Loucy (cell line): Measurements from ENCODE around the gene PTPN3.

Source experiments
- H2AFZ ChIP-seq: fragments of 200-600 bp; sonication (generic); 2 replicates; pipeline ENCODE4 v1.6.0; 2016; ENCODE audit warnings: antibody characterized with exemption, mild to moderate bottlenecking, low read length, moderate library complexity
- H3F3A ChIP-seq: fragments of 200-600 bp; 2 replicates; pipeline ENCODE4 v1.6.0; 2016; ENCODE audit warnings: antibody characterized with exemption, low read depth, mild to moderate bottlenecking
- H3K27me3 ChIP-seq: fragments of 200-600 bp; sonication (generic); 2 replicates; pipeline ENCODE4 v1.6.1; 2014; ENCODE audit warnings: low read length, mild to moderate bottlenecking; ENCODE audit not compliant: insufficient read depth, poor library complexity, severe bottlenecking
- H3K36me3 ChIP-seq: fragments of 200-600 bp; sonication (generic); 2 replicates; pipeline ENCODE4 v1.6.1; 2016; ENCODE audit warnings: low read length; ENCODE audit not compliant: insufficient read depth
- H3K4me1 ChIP-seq: fragments of 200-600 bp; sonication (generic); 2 replicates; pipeline ENCODE4 v1.5.1; 2014; ENCODE audit warnings: low read length, mild to moderate bottlenecking; ENCODE audit not compliant: insufficient read depth, poor library complexity, severe bottlenecking
- H3K4me2 ChIP-seq: fragments of 200-600 bp; sonication (generic); 2 replicates; pipeline ENCODE4 v1.6.0; 2014; ENCODE audit warnings: antibody characterized with exemption, low read length, low read depth, mild to moderate bottlenecking; ENCODE audit not compliant: poor library complexity, severe bottlenecking
- H3K4me3 ChIP-seq: fragments of 200-600 bp; sonication (generic); 2 replicates; pipeline ENCODE4 v1.5.1; 2014; ENCODE audit warnings: low read length, mild to moderate bottlenecking, mixed read lengths; ENCODE audit not compliant: poor library complexity, severe bottlenecking
- H3K79me2 ChIP-seq: fragments of 200-600 bp; sonication (generic); 2 replicates; pipeline ENCODE4 v1.6.1; 2014; ENCODE audit warnings: low read length; ENCODE audit not compliant: insufficient read depth
- H3K9ac ChIP-seq: fragments of 200-600 bp; sonication (generic); 2 replicates; pipeline ENCODE4 v1.6.0; 2014; ENCODE audit warnings: mild to moderate bottlenecking, low read depth, low read length, moderate library complexity; ENCODE audit not compliant: poor library complexity, severe bottlenecking
- H3K9me2 ChIP-seq: fragments of 200-600 bp; sonication (generic); replicated peaks from 2 replicates; pipeline ENCODE4 v1.6.1; 2016; ENCODE audit warnings: low read depth, low read length, mixed read lengths
- H3K9me3 ChIP-seq: fragments of 200-600 bp; sonication (generic); 2 replicates; pipeline ENCODE4 v1.6.1; 2014; ENCODE audit warnings: mild to moderate bottlenecking, antibody characterized with exemption, low read length, low read depth; ENCODE audit not compliant: insufficient read depth
- H4K20me1 ChIP-seq: fragments of 200-600 bp; sonication (generic); 2 replicates; pipeline ENCODE4 v1.6.0; 2014; ENCODE audit warnings: antibody characterized with exemption, low read length, mild to moderate bottlenecking; ENCODE audit not compliant: insufficient read depth, poor library complexity, severe bottlenecking
- CTCF ChIP-seq: fragments of 200-600 bp; sonication (generic); conservative IDR thresholded peaks from 2 replicates; pipeline ENCODE4 v1.5.1; 2014; ENCODE audit warnings: mild to moderate bottlenecking, antibody characterized with exemption, low read length
- EZH2phosphoT487 ChIP-seq: fragments of 200-600 bp; IDR thresholded peaks from 2 replicates; pipeline ENCODE4 v1.6.1; 2018; ENCODE audit warnings: antibody characterized with exemption, mild to moderate bottlenecking, moderate library complexity, borderline replicate concordance

Gene PTPN3

GRCh38 chr9:109487247-109487646 is 10.9 kb downstream of the PTPN3 start:
- H4K20me1 ChIP-seq, result no peaks in the 10 kb centered on the region
- H3K79me2 ChIP-seq, result no peaks in the 10 kb centered on the region
- H3K27me3 ChIP-seq, result peaks cover 14% of the 10 kb centered on the region
- H3K4me1 ChIP-seq, result no peaks in the 10 kb centered on the region
- no peak overlapping the region for H3K9ac ChIP-seq
- no peaks in the 10 kb centered on the region for H3K36me3 ChIP-seq
- no peak for TF ChIP-seq CTCF
- no peak for TF ChIP-seq EZH2phosphoT487
- no peak overlapping the region for H2AFZ ChIP-seq
- H3F3A ChIP-seq, result no peaks in the 10 kb centered on the region
- H3K4me2 ChIP-seq, result no peak overlapping the region
- H3K9me2 ChIP-seq, result no peaks in the 10 kb centered on the region
- H3K9me3 ChIP-seq, result no peaks in the 10 kb centered on the region
- no peak overlapping the region for H3K4me3 ChIP-seq

GRCh38 chr9:109483744-109484429 is 14.2 kb downstream of the PTPN3 start:
- Histone ChIP-seq H3K9ac (no peak overlapping the region), H3K4me3 (no peak overlapping the region), H3K36me3 (no peaks in the 10 kb centered on the region), H3K4me1 (no peaks in the 10 kb centered on the region), H3K27me3 (peaks cover 36% of the 10 kb centered on the region), H3K9me2 (no peaks in the 10 kb centered on the region), H2AFZ (no peak overlapping the region), H3F3A (no peaks in the 10 kb centered on the region), H4K20me1 (no peaks in the 10 kb centered on the region), H3K79me2 (no peaks in the 10 kb centered on the region), H3K4me2 (no peak overlapping the region), H3K9me3 (no peaks in the 10 kb centered on the region)
- TF ChIP-seq CTCF (no peak), EZH2phosphoT487 (no peak)

DNA sequence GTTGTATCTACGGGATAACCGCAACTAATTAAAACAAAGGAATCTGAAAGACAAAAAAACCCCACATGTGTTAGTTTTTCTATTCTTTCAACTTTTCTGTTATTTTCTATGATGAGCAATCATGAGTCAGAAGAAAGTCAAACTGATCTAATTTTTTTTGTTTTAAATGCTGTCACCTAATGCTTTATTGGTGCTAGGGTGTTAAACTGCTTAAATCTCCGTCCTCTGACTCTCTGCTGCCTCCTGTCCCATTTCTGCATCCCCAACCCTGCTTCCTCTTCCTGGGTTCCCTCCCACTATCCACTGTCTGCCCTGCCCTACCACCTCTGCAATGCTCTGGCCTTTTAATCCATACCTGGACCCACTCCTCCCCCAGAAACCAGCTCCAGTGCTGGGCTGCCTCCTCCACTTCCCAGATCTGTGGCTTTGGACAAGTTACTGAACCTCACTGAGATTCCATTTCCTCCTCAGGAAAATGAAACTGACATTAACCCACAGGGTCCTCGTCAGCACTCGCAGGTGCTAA is 15.7 kb downstream of the PTPN3 start:
- TF ChIP-seq CTCF (no peak), EZH2phosphoT487 (no peak)
- no peaks in the 10 kb centered on the region for H3K4me1 ChIP-seq
- no peaks in the 10 kb centered on the region for H3K9me2 ChIP-seq

More for the DNA sequence above, 15.7 kb downstream of the PTPN3 start:
- Histone ChIP-seq H3K79me2 (no peaks in the 10 kb centered on the region), H3K4me2 (no peak overlapping the region), H3K9ac (no peak overlapping the region), H2AFZ (no peak overlapping the region), H3K4me3 (no peak overlapping the region), H3K36me3 (no peaks in the 10 kb centered on the region), H3K9me3 (no peaks in the 10 kb centered on the region), H4K20me1 (no peaks in the 10 kb centered on the region), H3K27me3 (peaks cover 43% of the 10 kb centered on the region), H3F3A (no peaks in the 10 kb centered on the region)
